Lung (tissue), 12 donors: ENCODE measurements around the gene PRELP. TPM values are rescaled to one million over a fixed set of nuclear protein-coding genes. Genes with fewer than 3 reads are reported as not detected.

Source experiments
- ATAC-seq: fragments of 200-7000 bp; cut with Tn5 transposase; one replicate; pipeline ENCODE4 v1.9.1; 2020; ENCODE audit warnings: moderate number of reproducible peaks; ENCODE audit not compliant: insufficient read depth, low FRiP score
- DNase-seq, 3 donors: peaks; one replicate each; pipeline ENCODE4 v3.0.0-alpha.2; 2013 to 2017
- H3K27ac ChIP-seq, 2 donors: one replicate each; pipeline ENCODE4 v1.5.1; 2013; ENCODE audit warnings: mild to moderate bottlenecking in 2 of 2, moderate library complexity in 2 of 2, control low read depth in 1 of 2, inconsistent platforms in 1 of 2, low read depth in 1 of 2, low read length in 1 of 2
- H3K27me3 ChIP-seq, 3 donors: one replicate each; pipeline ENCODE4 v1.5.1; 2013; ENCODE audit warnings: low read length in 2 of 3; ENCODE audit not compliant: control insufficient read depth in 3 of 3, insufficient read depth in 3 of 3
- H3K36me3 ChIP-seq, 4 donors: one replicate each; pipeline ENCODE4 v1.5.1; 2013; ENCODE audit warnings: low read length in 4 of 4, mild to moderate bottlenecking in 1 of 4, moderate library complexity in 1 of 4; ENCODE audit not compliant: control insufficient read depth in 4 of 4, insufficient read depth in 4 of 4
- H3K4me1 ChIP-seq, 5 donors: one replicate each; pipeline ENCODE4 v1.5.1; 2013; ENCODE audit warnings: low read length in 5 of 5, mild to moderate bottlenecking in 2 of 5, moderate library complexity in 1 of 5; ENCODE audit not compliant: control insufficient read depth in 5 of 5, insufficient read depth in 5 of 5
- H3K4me3 ChIP-seq: one replicate; pipeline ENCODE4 v1.5.1; 2013; ENCODE audit warnings: mild to moderate bottlenecking, control low read depth, moderate library complexity
- H3K9ac ChIP-seq, 2 donors: one replicate each; pipeline ENCODE4 v1.5.1; 2013; ENCODE audit warnings: low read length in 2 of 2, control low read depth in 1 of 2; ENCODE audit not compliant: insufficient read depth in 1 of 2
- H3K9me3 ChIP-seq, 4 donors: one replicate each; pipeline ENCODE4 v1.5.1; 2013; ENCODE audit warnings: low read length in 3 of 4, mild to moderate bottlenecking in 1 of 4, moderate library complexity in 1 of 4; ENCODE audit not compliant: control insufficient read depth in 4 of 4, insufficient read depth in 3 of 4
- CTCF ChIP-seq: IDR thresholded peaks from 2 replicates; pipeline ENCODE4 v1.5.1; 2012; ENCODE audit warnings: mild to moderate bottlenecking; ENCODE audit errors: control extremely low read depth, extremely low read depth
- WGBS, 2 donors: extraction: QIAGEN DNeasy Blood & Tissue Kit; methylation state at CpG; one replicate each; pipeline ENCODE4 v1.1.7; 2013; 5-methylcytosine and 5-hydroxymethylcytosine counted together
- polyA plus RNA-seq, 2 donors: library from polyadenylated mRNA; stranded (reverse); fragments of 200-250 nt; gene quantifications; one replicate each; pipeline ENCODE4 v1.2.1, GENCODE V29; 2013
- total RNA-seq, 2 donors: library from RNA; depleted of rRNA in 1 of 2; stranded (reverse); fragments of >200 nt in 1 of 2; gene quantifications; one replicate each; pipeline ENCODE4 v1.2.1, GENCODE V29; 2014 to 2021
- donor health status: control.
- donor health status: control.
- donor health status: Bipolar disorder and iron deficiency.
- donor health status: healthy.
- donor health status: DM: yes; HTN: yes; CAD: no.

The PRELP gene
- total and polyA plus RNA-seq, 4 donors, result 2.0 to 26.0 (median 13.6) TPM

GRCh38 chr1:203524824-203525223, 49.2 kb downstream of the PRELP start:
- H3K9me3 ChIP-seq, result no peaks in the 10 kb centered on the region
- H3K4me1 ChIP-seq, result peaks cover 0 to 16% (median 4%) of the 10 kb centered on the region in 5 donors
- no peaks in the 10 kb centered on the region for H3K27me3 ChIP-seq
- H3K9ac ChIP-seq, result no peak overlapping the region
- DNase-seq, result no peak
- TF ChIP-seq CTCF, result no peak
- WGBS, 2 donors, result 88 to 93% methylated on average over 4 of the region's 4 CpGs
- no peak overlapping the region for H3K4me3 ChIP-seq
- H3K36me3 ChIP-seq, result no peaks in the 10 kb centered on the region
- no peak overlapping the region for H3K27ac ChIP-seq
- ATAC-seq, result no peak

- H3K4me3 ChIP-seq, result no peak overlapping the region
- WGBS, 2 donors, result 91 to 96% methylated on average over 3 of the region's 3 CpGs
- peaks cover 0 to 14% (median 4%) of the 10 kb centered on the region in 5 donors for H3K4me1 ChIP-seq
- no peaks in the 10 kb centered on the region for H3K27me3 ChIP-seq
- no peak for ATAC-seq
- DNase-seq, result no peak
- no peak for TF ChIP-seq CTCF
- no peaks in the 10 kb centered on the region for H3K9me3 ChIP-seq
- no peak overlapping the region for H3K27ac ChIP-seq
- no peaks in the 10 kb centered on the region for H3K36me3 ChIP-seq
- H3K9ac ChIP-seq, result no peak overlapping the region
These were observed 50.1 kb downstream of the PRELP start for GRCh38 chr1:203525685-203526084.

GRCh38 chr1:203526130-203526529, 50.5 kb downstream of the PRELP start:
- H3K27me3 ChIP-seq, result no peaks in the 10 kb centered on the region
- ATAC-seq, result no peak
- no peak for TF ChIP-seq CTCF
- H3K36me3 ChIP-seq, result no peaks in the 10 kb centered on the region
- no peak overlapping the region for H3K9ac ChIP-seq
- H3K9me3 ChIP-seq, result no peaks in the 10 kb centered on the region
- WGBS, 2 donors, result 89 to 93% methylated on average over 5 of the region's 5 CpGs
- H3K4me3 ChIP-seq, result no peak overlapping the region
- H3K27ac ChIP-seq, result no peak overlapping the region
- no peak for DNase-seq
- peaks cover 0 to 11% (median 3%) of the 10 kb centered on the region in 5 donors for H3K4me1 ChIP-seq

GRCh38 chr1:203526572-203526971, 51.0 kb downstream of the PRELP start:
- H3K4me1 ChIP-seq, result peaks cover 0 to 8% (median 0%) of the 10 kb centered on the region in 5 donors
- no peaks in the 10 kb centered on the region for H3K27me3 ChIP-seq
- H3K4me3 ChIP-seq, result no peak overlapping the region
- no peaks in the 10 kb centered on the region for H3K9me3 ChIP-seq
- no peak for TF ChIP-seq CTCF
- 69 to 94% methylated on average over 6 of the region's 6 CpGs for WGBS, 2 donors
- ATAC-seq (no peak), DNase-seq (no peak)
- no peak overlapping the region for H3K27ac ChIP-seq
- H3K36me3 ChIP-seq, result no peaks in the 10 kb centered on the region
- H3K9ac ChIP-seq, result no peak overlapping the region
